K562 (cell line): ENCODE data around the gene OR10J5. TPM values are rescaled to one million over a fixed set of nuclear protein-coding genes. Genes with fewer than 3 reads are reported as not detected.

Source experiments
- ATAC-seq: fragments of 200-7000 bp; cut with Tn5 transposase; 3 replicates; pipeline ENCODE4 v1.9.1; 2020; ENCODE audit warnings: moderate library complexity
- BruUV-seq: library from RNA; stranded (reverse); fragments of 400-500 nt; replicated peaks from 2 replicates; lab custom pipeline; 2021; lab: Mats Ljungman, UMichigan
- CTCF ChIA-PET: fragments of 300-600 bp; formaldehyde crosslinking; extraction: SDS; loops from one replicate; lab custom pipeline; 2021; ENCODE audit warnings: low intra/inter-chr PET ratio; lab: Yijun Ruan, JAX
- POLR2A ChIA-PET: fragments of 300-600, 350-650 bp; sonication (Branson Sonifier 250); formaldehyde crosslinking; extraction: SDS; loops from one replicate; lab custom pipeline; 2021; ENCODE audit warnings: antibody characterized with exemption, inconsistent platforms; lab: Yijun Ruan, JAX
- DNase-seq, 4 experiments: peaks; one replicate each; pipeline versions ENCODE4 v3.0.0 to v3.0.0-alpha.2; 2011 to 2018; ENCODE audit warnings: low spot score in 3 of 4, mixed read lengths in 3 of 4; ENCODE audit errors: extremely low read depth in 1 of 4
- FAIRE-seq: peaks from 2 replicates; lab custom pipeline; 2011; peaks lifted over from hg19 to GRCh38; lab: Jason Lieb, UNC
- H2AFZ ChIP-seq: 2 replicates; pipeline ENCODE4 v1.6.0; 2011; ENCODE audit warnings: low read depth, low read length, control low read depth, inconsistent platforms
- H3K27ac ChIP-seq: fragments of 200-600 bp; 3 replicates; pipeline ENCODE4 v1.8.0; 2011; ENCODE audit warnings: low read depth, mild to moderate bottlenecking, control low read depth, inconsistent platforms, low read length, moderate library complexity, mixed read lengths; ENCODE audit errors: extremely low read depth
- H3K27me3 ChIP-seq, 2 experiments: fragments of 300-600 bp in 1 of 2; 2 replicates in 1 of 2; 3 replicates in 1 of 2; pipeline versions ENCODE4 v1.6.0 to v1.8.0; 2011; ENCODE audit warnings: inconsistent platforms in 2 of 2, low read length in 2 of 2, mild to moderate bottlenecking in 1 of 2, mixed read lengths in 1 of 2, moderate library complexity in 1 of 2; ENCODE audit not compliant: control insufficient read depth in 2 of 2, insufficient read depth in 2 of 2
- H3K36me3 ChIP-seq: fragments of 300-600 bp; 3 replicates; pipeline ENCODE4 v1.8.0; 2011; ENCODE audit warnings: mild to moderate bottlenecking, low read length, inconsistent platforms; ENCODE audit not compliant: control insufficient read depth, insufficient read depth
- H3K4me1 ChIP-seq, 2 experiments: fragments of 200-600 bp in 1 of 2; replicated peaks in 1 of 2; 2 replicates in 1 of 2; 3 replicates in 1 of 2; pipeline versions ENCODE4 v1.5.1 to v1.8.0; 2011; ENCODE audit warnings: inconsistent platforms in 2 of 2, low read length in 2 of 2, mild to moderate bottlenecking in 1 of 2, mixed read lengths in 1 of 2, moderate library complexity in 1 of 2; ENCODE audit not compliant: control insufficient read depth in 2 of 2, insufficient read depth in 2 of 2
- H3K4me2 ChIP-seq: 2 replicates; pipeline ENCODE4 v1.6.1; 2011; ENCODE audit warnings: low read length, control low read depth, inconsistent platforms, mixed read lengths; ENCODE audit not compliant: insufficient read depth
- H3K4me3 ChIP-seq: fragments of 200-600 bp; sonication (generic), shearing (Covaris generic); 2 replicates; pipeline ENCODE4 v1.5.1; 2016; ENCODE audit warnings: control low read depth, inconsistent platforms
- H3K79me2 ChIP-seq: fragments of 200-600 bp; 3 replicates; pipeline ENCODE4 v1.8.0; 2011; ENCODE audit warnings: low read length, inconsistent platforms; ENCODE audit not compliant: control insufficient read depth, insufficient read depth
- H3K9ac ChIP-seq, 2 experiments: 2 replicates each; pipeline versions ENCODE4 v1.6.0 to v1.6.1; 2011; ENCODE audit warnings: low read depth in 2 of 2, low read length in 2 of 2, control low read depth in 1 of 2, inconsistent platforms in 1 of 2, mild to moderate bottlenecking in 1 of 2, mixed read lengths in 1 of 2; ENCODE audit not compliant: insufficient read depth in 1 of 2
- H3K9me1 ChIP-seq: one replicate; pipeline ENCODE4 v1.6.0; 2011; ENCODE audit warnings: inconsistent platforms, mild to moderate bottlenecking, low read length, moderate library complexity; ENCODE audit not compliant: control insufficient read depth, insufficient read depth
- H3K9me3 ChIP-seq: replicated peaks from 2 replicates; pipeline ENCODE4 v1.5.1; 2011; ENCODE audit warnings: low read depth, low read length, inconsistent platforms; ENCODE audit not compliant: control insufficient read depth, insufficient read depth
- H4K20me1 ChIP-seq: replicated peaks from 2 replicates; pipeline ENCODE4 v1.6.1; 2011; ENCODE audit warnings: low read length, inconsistent platforms, mixed read lengths; ENCODE audit not compliant: control insufficient read depth, insufficient read depth
- ARID4B ChIP-seq: sonication (generic); formaldehyde crosslinking; IDR thresholded peaks from 2 replicates; pipeline ENCODE4 v1.8.0; 2022; ENCODE audit warnings: mild to moderate bottlenecking, missing genetic modification reagents
- HCFC1 ChIP-seq: IDR thresholded peaks from 2 replicates; pipeline ENCODE4 v1.6.1; 2012; ENCODE audit warnings: low read depth, low read length, improper control_type of control experiment
- MLX ChIP-seq, 2 experiments: fragments of 450-650 bp in 1 of 2; sonication (generic) in 1 of 2; formaldehyde crosslinking; conservative IDR thresholded peaks; 2 replicates each; pipeline versions ENCODE4 v1.4.0 to v1.8.1; 2020 to 2022; ENCODE audit warnings: mild to moderate bottlenecking in 1 of 2, missing genetic modification reagents in 1 of 2
- NR2C1 ChIP-seq, 2 experiments: fragments of 450-650 bp; IDR thresholded peaks; 2 replicates each; pipeline ENCODE4 v1.6.1; 2017; ENCODE audit warnings: mild to moderate bottlenecking in 2 of 2, antibody characterized with exemption in 1 of 2, inconsistent platforms in 1 of 2, missing compliant biosample characterization in 1 of 2, missing genetic modification characterization in 1 of 2
- WGBS: fragments of 100-300 bp; shearing (Covaris generic); methylation state at CpG from one replicate; pipeline ENCODE4 v1.1.6; 2016; ENCODE audit warnings: low coverage, mixed read lengths; ENCODE audit not compliant: insufficient coverage; ENCODE audit errors: missing lambda C conversion rate; 5-methylcytosine and 5-hydroxymethylcytosine counted together
- in situ Hi-C: fragments of 300-500 bp; cut with MboI; formaldehyde crosslinking; loops from 4 replicates; pipeline ENCODE4 v1.15.0; 2018; ENCODE audit warnings: inconsistent platforms, mixed read lengths
- intact Hi-C: fragments of 100-400 bp; cut with micrococcal nuclease; formaldehyde crosslinking; loops from 2 replicates; pipeline ENCODE4 v1.14.2; 2022
- polyA plus RNA-seq, 8 experiments: library from polyadenylated mRNA; depleted of rRNA in 4 of 8; stranded (reverse) in 5 of 8; unstranded in 3 of 8; fragments of >200 nt; fragmentation: Nextera tagmentation in 2 of 8; fragmentation: Illumina TruSeq in 1 of 8; extraction: Ambion mirVana in 2 of 8; extraction: Trizol in 1 of 8; gene quantifications; 2 replicates each; pipeline versions ENCODE4 v1.2.1 to v1.2.3, GENCODE V29; 2011 to 2014; ENCODE audit warnings: inconsistent platforms in 1 of 8, missing spikeins in 1 of 8
- total RNA-seq, 7 experiments: library from RNA; depleted of rRNA in 6 of 7; stranded (reverse); fragments of >200 nt in 6 of 7; fragmentation: Illumina TruSeq in 2 of 7; extraction: Trizol in 2 of 7; gene quantifications; 2 replicates each; pipeline versions ENCODE4 v1.2.1 to v1.2.3, GENCODE V29; 2011 to 2021; ENCODE audit warnings: low replicate concordance in 1 of 7

The OR10J5 gene
- total and polyA plus RNA-seq, 9 of the 15 experiments (the other 6 are each of a cell fraction or from before 2014, with no cell fraction given), result not detected

GRCh38 chr1:159562680-159563079 is 26.9 kb upstream of the OR10J5 start:
- 0% methylated on average over 1 of the region's 1 CpG for WGBS
- no peaks in the 10 kb centered on the region for H3K36me3 ChIP-seq
- DNase-seq, result no peak
- FAIRE-seq, result no peak
- in situ Hi-C loops (no loop called here), intact Hi-C loops (no loop called here)
- no peaks in the 10 kb centered on the region for H3K27me3 ChIP-seq
- H3K4me3 ChIP-seq, result no peak overlapping the region
- H3K27ac ChIP-seq, result no peak overlapping the region
- no TSS peak for BruUV-seq
- POLR2A ChIA-PET, result no interaction called here
- no peak overlapping the region for H3K4me2 ChIP-seq
- H2AFZ ChIP-seq, result no peak overlapping the region
- no peaks in the 10 kb centered on the region for H3K79me2 ChIP-seq
- H3K9ac ChIP-seq, result no peak overlapping the region
- no peaks in the 10 kb centered on the region for H3K4me1 ChIP-seq
- no peak for TF ChIP-seq HCFC1
- TF ChIP-seq NR2C1 (IDR thresholded peaks at IDR 0.05), result no peak
- no peak for TF ChIP-seq NR2C1 (tag; IDR thresholded peaks at IDR 0.05)
- TF ChIP-seq MLX (CRISPR knock-in tag; conservative IDR thresholded peaks at IDR 0.05), result no peak
- no peak for TF ChIP-seq ARID4B (CRISPR knock-in tag)
- CTCF ChIA-PET, result no interaction called here
- no peaks in the 10 kb centered on the region for H3K9me1 ChIP-seq
- no peak for ATAC-seq
- H4K20me1 ChIP-seq, result no peaks in the 10 kb centered on the region
- no peaks in the 10 kb centered on the region for H3K9me3 ChIP-seq
